Renal cortical epithelial cell (primary cell): Measurements from ENCODE around the gene FNIP1. TPM values are rescaled to one million over a fixed set of nuclear protein-coding genes. Genes with fewer than 3 reads are reported as not detected.
"Not testable (repeated sequence)": the region's sequence is repeated elsewhere in the genome, so short reads cannot be mapped to it uniquely, and the experiment has no call there.

Source experiments
- DNase-seq: peaks from one replicate; pipeline ENCODE4 v3.0.0-alpha.2; 2011; ENCODE audit warnings: low read depth
- total RNA-seq: library from RNA; depleted of rRNA; stranded (reverse); fragments of >200 nt; gene quantifications from 2 replicates; pipeline ENCODE4 v1.2.3, GENCODE V29; 2014

FNIP1 gene
- total RNA-seq = 49.3 and 56.3 TPM in 2 replicates

DNA sequence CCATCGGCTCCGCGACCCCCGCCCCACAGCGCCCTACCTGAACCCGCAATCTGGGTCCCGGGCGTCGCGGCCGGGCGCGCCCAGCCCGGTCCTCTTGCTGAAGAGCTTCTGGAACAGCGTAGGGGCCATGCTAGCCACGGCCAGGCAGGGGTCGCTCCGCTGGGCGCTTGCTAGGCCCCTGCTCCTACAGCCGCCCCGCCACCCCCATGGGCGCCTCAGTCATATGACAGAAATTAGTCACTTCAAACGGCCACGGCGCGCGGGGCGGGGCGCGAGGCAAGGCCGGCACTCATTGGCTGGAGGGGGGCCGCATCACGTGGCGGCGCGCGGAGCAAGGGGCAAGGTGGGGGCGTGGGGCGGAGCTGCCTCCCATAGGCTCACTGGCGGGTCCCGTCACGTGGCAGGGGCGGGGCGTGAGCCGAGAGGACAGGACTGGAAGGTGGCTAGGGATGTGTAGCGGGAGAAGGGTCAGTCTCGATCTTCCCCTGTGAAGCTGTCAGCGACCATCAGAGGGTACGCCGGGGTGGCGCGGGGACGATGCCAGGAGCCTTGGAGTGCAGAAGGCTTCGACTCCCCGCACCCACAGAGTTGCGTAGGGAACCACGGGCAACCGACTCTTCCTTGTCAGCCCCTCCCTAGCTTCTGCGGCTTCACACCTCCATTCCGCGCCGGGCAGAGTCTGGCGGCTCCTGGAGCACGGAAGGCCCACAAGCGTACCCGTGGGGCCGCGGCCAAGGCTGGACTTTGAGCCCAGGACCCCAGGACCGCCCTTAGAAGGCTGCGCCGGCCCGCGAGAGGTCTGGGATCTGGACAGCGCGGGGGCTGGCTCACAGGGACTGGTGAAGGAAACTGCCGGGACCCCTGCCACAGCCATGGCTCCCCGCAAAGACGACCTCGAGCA lies at the start of gene FNIP1:
Gene FNIP1, minus strand, starts transcription at position 225 of the 901 bp plus-strand sequence. Its CDS starts 96 bp downstream, at position 129.
- peak; percentile 85 for DNase-seq

DNA sequence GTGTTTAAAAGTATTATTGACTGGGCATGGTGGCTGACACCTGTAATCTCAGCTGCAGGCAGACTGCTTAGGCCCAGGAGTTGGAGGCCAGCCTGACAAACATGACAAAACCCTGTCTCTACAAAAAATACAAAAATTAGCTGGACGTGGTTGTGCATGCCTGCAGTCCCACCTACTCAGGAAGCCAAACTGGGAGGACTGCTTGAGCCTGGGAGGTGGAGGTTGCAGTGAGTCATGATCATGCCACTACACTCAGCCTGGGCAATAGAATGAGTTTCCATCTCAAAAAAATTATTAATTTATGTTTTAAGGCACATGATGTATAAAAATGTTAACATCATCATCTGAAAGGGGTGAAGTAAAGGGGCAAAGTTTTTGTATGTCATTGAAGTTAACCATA lies 49.7 kb upstream of the FNIP1 start:
- no peak for DNase-seq

DNA sequence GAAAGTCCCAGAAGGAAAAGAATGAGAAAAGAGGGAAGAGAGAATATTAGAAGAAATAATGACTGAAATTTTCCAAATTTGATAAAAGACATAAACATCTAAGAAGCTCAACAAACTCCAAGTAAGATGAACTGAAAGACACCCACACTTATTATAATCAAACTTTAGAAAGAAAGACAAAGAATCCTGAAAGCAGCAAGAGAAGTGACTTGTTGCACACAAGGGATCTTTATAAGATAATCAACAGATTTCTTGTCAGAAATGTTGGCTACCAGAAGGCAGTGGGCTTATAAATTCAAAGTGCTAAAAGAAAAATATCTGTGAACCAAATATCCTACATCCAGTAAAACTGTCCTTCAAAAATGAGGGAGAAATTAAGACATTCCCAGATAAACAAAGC lies 49.0 kb upstream of the FNIP1 start:
- no peak for DNase-seq

DNA sequence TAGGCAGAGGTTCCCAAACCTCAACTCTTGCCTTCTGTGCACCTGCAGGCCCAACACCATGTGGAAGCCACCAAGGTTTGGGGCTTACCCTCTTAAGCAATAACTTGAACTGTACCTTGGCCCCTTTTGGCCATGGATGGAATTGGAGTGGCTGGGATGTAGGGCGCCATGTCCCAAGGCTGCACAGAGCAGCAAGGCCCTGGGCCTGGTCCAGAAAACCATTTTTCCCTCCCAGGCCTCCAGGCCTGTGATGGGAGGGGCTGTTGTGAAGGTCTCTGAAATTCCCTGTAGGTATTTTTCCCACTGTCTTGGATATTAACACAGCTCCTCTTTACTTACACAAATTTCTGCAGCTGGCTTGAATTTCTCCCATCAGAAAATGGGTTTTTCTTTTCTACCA lies 46.2 kb upstream of the FNIP1 start:
- DNase-seq = not testable (repeated sequence)

DNA sequence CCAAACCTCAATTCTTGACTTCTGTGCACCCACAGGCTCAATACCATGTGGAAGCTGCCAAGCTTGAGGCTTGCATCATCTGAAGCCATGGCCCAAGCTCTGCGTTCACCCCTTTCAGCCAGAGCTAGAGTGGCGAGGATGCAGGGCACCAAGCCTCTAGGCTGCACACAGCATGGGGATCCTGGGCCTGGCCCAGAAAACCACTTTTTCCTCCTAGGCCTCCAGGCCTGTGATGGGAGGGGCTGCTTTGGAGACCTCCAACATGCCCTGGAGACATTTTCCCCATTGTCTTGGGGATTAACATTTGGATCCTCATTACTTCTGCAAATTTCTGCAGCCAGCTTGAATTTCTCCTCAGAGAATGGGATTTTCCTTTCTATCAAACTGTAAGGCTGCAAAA lies 35.9 kb upstream of the FNIP1 start:
- DNase-seq = not testable (repeated sequence)

DNA sequence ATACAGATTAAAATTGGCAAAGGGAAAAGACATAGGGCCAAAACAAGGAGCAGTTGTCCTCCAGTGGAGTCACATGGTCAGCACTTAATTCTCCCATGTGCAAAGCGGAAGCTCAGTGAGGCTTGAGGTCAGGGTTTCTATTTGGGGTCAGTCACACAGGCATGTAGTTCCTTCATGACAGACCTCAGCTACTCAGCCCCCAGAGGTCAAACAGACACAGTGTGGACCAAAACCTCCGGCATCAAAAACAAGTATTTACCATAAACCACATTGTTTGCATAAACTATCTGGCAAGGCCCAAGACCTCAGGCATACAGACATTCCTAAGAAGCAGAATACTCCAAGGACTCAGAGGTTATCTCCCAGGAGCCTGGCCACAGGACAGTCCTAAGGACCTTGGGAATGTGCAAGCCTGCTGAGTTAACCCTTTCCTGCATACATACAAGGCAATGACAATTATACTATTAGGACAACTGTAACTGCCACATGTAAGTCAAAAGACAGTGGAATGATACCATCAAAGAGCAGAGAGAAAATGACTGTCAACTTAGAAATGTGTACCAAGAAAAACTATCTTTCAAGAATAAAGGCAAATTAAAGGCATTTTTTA lies 28.7 kb upstream of the FNIP1 start:
- DNase-seq = no peak

DNA sequence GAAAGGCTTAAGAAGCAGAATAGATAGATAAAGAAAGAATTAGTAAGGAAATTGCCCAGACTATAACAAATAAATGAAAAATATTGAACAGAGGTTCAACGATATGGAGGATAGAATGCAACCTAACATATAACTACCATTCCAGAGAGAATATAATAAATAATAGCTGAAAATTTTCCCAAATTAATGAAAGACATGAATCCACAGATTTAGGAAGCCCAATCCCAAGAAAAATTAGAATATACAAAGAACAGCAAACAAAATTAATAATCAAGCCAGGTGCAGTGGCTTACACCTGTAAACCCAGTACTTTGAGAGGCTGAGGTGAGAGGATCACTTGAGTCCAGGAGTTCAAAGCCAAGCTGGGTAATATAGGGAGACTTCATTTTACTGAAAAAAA lies 27.8 kb upstream of the FNIP1 start:
- DNase-seq = no peak

DNA sequence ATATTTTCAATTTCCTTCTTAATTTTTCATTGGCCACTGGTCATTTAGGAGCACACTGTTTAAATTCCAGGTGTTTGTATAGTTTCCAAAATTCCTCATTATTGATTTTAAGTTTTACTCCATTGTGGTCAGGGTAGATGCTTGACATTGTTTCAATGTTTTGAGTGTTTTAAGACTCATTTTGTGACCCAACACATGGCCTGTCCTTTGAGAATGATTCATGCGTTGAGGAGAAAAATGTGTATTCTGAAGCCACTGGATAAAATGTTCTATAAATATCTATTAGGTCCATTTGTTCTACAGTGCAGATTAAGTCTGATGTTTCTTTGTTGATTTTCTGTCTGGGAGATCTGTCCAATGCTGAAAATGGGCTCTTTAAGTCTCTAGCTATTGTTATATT lies 24.4 kb upstream of the FNIP1 start:
- DNase-seq = no peak

DNA sequence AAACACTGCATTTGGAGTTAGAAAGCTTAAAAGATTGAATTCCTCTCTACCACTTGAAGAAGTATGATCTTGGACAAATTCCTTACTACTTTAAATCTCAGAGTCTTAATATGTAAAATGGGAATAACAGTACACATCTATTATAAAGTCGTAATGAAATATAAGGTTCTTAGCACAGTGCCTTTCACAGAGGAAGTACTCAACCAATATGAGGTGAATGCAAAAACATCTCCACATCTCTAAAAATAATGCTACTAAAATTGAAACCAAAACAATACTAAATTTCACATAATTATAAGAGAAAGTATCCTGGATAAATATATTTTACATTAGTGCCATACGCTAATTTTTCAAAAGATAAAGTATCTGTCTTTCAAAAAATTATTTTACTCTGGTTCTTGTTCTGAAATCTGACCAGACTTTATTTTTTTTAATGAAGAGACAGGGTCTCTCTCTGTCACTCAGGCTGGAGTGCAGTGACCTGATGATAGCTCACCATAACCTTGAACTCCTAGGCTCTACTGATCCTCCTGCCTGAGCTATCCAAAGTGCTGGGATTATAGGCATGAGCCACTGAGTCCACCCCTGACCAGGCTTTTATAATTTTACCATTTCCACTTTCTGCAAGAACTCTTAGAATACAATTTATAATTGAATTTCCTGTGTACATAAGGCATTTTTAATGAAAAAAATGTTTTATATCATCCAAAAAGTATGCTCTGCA lies 21.3 kb upstream of the FNIP1 start:
- no peak for DNase-seq

DNA sequence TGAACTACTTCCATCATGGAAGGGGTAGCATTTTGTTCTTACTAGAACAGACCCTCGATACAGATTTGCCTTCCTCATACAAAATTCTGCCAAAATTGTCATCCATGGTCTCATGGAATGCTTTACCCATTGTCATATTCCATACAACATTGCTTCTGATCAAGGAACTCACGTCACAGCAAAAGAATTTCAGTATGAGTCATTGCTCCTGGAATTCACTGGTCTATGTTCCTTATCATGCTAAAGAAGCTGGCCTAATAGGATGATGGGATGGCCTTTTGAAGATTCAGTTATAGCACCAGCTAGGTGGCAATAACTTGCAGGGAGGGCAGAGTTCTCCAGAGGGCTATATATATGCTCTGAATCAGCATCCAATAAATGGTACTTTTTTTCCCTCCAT lies 18.2 kb upstream of the FNIP1 start:
- peak; percentile 89 for DNase-seq

DNA sequence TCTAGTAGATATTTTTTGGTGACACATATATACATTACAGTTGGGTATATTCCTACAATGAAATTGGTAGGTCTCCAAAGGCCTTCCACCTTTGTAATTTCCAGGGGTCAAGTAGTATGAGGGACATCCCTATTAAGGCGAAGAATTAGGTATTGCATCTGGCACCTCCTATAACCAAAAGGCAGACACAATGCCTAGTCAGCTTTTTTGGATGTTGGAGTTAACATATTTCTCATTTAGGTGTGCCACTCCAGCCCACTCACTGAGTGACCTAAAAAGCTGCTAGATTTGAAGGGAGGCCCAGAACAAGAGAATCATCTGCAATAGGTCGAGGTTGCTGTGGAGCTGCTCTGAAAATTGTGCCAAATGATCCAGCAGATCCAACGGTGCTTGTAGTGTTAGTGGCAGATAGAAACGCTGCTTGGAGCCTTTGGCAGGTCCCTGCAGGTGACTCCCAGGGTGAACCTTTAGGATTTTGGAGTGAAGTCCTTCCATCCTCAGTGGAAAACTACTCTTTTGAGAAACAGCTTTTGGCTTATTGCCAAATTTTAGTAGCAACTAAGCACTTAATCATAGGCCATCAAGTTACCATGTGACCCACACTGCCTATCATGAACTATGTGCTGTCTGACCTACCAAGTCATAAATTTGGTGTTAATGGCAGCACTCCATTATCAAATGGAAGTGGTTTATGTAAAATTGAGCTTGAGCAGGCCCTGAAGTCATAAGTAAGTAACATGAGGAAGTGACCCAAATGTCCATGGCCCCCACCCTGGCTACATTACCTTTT lies 15.7 kb upstream of the FNIP1 start:
- DNase-seq = no peak

DNA sequence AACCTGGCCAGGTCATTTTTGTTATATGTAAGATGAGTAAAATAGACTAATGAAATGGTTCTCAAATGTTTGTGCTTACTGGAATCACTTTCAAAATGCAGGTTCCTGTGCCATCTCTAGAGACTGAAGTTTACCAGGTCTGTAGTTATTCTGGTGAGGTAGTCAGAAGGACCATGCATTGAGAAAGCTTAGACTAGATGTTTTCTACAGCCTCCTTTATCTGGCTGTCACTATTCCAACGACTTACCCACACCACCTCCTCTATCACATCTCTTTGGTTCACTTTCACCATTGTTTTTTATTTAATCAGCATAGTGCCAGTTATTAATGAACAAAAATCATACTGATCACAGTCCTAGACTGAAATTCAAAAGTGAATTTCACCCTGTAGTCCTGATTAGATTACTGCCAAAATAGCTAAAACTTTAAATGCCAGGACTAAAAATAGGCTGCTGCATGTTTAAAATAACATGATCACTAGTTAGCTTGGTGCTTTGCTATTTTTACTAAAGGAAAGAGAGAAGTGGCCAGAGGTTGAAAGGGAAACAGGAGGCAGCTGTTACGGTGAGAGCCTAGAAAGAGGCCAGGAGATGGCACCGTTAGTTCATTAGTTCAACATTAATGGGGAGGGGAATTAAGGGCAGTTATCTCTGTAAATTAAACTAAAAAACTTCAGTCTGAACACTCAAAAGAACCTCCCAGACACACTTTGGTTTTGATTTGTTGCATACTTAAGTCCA lies 13.9 kb upstream of the FNIP1 start:
- no peak for DNase-seq

DNA sequence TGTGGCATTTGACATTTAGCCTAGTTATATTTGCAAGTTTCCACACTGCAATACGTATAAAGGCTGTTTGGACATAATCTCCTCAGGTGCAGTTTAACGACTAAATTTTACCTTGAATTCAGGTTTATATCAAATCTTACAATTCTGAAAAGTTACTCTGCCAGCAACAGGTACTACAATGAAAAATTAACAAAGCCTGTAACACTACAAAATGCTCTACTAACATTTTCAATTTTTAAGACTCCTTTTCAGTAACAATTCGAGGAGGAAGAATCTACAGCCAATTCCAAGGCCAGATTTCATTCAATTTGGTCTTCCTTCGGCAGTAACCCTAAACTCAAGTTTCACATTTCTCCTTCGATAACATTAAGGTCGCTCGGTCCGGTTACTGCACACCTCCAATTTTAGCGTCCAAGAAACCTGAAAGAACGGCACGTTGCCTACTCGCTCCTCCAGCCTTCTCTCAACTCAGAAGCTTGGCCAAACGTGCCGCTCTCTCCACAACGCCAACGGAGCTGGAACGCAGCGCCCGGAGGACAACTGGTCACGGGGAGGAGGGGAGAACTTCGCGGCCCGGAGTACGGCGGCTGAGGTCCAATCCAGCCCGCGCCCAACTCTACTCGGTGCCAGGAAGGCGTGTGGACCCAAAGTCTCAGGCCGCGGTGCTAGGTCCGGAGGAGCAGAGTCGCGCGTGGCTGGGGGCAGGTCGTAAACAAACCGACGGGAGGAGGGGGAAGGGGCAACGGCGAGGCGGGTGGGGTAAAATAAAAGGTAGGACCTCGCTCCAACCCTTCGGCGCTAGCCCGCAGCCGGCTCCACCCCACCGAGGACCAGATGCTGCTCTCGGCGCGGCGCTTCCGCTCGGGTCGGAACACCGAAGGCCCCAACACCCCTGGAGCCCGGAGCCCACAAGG lies 681 bp downstream of the FNIP1 start:
- no peak for DNase-seq

DNA sequence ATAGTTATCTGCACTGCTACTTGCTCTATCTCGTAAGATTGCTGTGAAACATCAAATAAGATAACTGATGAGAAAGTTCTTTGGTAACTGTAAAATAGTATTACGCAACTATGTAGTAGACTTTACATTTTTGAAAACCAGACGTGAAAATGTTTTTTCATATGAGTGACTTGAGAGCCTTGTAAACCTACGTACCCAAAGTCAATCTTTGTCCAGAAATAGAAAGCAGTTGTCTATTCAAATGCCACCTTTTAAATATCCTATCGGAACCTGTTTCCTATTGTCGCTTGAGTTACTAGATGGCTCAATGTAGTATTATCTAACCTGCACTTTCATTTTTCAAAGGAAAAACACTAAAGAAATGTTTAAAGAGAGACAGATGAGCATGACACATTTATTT lies 1.6 kb downstream of the FNIP1 start:
- DNase-seq = no peak

DNA sequence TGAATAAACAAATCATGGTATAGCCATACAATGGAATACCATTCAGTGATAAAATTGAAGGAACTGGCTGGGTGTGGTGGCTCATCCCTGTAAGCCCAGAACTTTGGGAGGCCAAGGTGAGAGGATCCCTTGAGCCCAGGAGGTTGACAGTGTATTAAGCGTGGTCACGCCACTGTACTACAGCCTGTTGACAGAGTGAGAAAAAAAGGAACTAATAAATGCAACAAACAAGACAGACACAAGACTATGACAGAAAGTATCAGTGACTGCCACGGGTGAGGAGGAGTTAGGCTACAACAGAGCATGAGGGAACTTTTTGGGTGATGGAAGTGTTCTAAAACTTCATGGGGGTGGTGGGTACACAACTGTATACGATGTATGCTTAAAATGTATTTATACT lies 2.2 kb downstream of the FNIP1 start:
- DNase-seq = no peak

DNA sequence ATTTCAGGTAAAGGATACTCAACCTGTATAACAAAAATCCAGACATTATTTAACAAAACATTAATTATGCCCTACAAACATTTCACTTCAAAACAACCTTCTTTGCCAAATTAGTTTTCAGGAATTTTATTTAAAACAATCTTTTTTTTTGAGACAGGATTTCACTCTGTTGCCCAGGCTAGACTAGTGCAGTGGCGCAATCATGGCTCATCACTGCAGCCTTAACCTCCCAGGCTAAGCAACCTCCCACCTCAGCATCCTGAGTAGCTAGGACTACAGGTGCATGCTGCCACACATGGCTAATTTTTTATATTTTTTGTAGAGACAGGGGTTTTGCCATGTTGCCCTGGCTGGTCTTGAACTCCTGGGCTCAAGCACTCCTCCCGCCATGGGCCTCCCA lies 3.9 kb downstream of the FNIP1 start:
- DNase-seq = no peak

DNA sequence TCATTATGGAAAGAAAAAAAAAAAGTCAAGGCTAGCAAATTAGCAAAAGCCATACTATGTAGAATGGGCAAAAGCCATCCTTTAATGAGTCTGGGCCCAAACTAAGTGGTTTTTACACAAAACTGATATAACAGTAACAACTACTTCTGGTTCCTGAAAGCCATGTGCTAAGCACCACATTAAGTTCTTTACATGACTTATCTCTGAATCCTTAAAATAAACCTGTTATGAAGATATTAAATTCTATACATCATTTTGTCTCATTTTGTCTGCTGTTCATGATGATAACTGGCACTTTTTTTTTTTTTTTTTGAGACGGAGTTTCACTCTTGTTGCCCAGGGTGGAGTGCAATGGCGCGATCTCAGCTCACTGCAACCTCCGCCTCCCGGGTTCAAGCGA lies 5.0 kb downstream of the FNIP1 start:
- no peak for DNase-seq

DNA sequence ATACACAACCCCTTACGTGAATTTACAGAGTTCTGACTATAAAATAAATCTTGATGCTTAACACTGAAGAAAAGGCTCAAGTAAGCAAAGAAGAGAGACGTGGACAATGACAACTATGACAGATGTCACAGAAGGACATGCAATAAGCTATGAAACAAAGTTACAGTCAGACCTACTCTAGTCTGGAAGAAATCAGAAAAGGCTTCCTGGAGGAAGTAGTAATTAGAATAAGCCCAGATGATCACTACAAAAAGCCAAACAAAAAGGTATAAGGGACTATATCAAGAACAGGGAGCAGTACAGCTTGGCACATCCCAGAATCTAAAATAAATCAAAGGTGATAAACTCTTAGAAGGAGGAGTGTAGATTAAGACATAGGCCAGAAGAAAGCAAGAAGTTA lies 6.3 kb downstream of the FNIP1 start:
- no peak for DNase-seq

DNA sequence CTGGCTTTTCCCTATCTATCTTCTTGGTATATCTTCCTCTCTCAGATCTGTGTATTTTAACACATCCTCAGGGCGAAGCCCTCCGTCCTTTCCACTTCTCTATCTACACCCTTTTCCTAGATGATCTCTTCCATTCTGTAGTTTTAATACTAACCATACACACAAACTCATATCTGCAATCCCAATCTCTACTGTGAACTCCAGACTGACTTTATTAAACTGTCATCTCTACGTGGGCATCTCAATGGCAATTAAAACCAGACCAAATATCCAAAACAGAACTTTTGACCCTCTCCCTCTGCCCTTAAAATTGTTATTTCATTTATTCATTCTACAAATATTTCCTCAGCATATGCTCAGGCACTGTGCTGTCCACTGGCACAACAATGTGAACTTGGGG lies 7.1 kb downstream of the FNIP1 start:
- no peak for DNase-seq

DNA sequence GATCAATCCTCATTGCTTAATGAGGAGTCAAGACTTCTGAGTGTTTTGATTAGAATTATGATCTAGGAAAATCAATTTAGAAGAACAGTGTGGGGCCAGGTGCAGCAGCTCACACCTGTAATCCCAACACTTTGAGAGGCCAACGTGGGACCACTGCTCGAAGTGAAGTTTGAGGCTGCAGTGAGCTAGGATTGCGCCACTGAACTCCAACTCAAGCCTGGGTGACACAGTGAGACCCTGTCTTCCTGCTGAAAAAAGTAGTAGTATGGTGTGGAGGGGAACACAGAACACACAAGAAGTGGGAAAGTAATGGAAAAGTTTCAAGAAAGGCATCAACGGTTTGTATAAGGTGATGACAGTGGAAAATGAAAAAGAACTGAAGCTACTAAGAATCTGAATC lies 9.1 kb downstream of the FNIP1 start:
- DNase-seq = no peak
